Stimulated activated CD8-positive, alpha-beta memory T cell treated with anti-CD3 and anti-CD28 coated beads, Interleukin-15, amount 100 ng/mL, for 24 hours (primary cell): Measurements from ENCODE around the gene RS1.

Experiments
- DNase-seq: peaks from one replicate; pipeline ENCODE4 v3.0.0-alpha.2; 2020; ENCODE audit warnings: low read depth

Gene RS1

DNA sequence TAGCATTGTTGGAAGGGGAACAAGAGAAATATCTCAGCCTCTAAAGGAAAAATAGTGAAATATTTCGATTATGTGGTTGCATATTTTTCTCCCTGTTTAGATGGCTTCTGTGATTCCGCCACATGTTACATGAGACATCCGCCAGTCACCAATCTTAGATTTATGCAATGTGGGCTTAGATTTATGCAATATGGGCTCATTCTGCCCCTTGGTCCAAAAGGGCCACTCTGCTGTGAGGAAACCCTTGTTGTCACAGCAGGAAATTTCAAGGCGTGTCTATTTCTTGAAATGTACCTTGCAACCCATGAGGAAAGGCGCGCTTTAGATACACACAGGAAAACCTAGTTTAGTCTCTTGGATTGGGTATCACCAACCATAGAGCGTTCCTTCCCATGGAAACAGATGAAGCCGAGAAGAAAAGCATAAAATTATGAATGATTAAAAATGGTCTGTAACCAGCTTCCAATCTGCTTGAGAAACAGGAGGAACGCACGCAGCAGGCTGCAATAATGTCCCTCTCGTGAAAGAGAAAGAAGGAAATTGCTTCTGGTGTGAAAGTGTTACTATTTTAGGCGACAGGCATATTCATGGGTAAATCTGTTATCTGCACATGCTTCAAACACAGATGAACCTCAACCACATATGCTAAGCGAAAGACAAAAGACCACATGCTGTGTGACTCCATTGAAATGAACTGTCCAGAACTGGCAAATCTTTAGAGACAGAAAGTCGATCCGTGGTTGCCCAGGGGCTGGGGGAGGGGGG, 3.7 kb downstream of the RS1 start:
- no peak for DNase-seq

DNA sequence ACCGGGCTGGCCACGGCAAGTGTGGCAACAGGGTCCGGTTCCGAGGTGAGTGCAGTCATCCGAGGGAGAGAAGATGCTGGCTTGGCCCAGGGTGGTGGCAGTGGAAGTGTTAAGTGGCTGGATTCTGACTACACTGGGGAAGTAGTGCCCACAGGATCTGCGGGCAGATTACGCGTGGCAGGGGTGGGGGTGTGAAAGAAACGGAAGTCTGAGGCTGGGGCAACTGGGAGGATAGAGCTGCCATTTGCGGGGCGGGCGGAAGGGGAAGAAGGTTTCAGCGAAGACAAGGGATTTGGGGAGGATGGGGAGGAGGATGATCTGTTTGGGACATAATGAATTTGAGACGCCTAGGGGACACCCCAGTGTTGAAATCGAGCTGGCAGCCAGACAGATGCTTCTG, 5.3 kb downstream of the RS1 start:
- DNase-seq: no peak

DNA sequence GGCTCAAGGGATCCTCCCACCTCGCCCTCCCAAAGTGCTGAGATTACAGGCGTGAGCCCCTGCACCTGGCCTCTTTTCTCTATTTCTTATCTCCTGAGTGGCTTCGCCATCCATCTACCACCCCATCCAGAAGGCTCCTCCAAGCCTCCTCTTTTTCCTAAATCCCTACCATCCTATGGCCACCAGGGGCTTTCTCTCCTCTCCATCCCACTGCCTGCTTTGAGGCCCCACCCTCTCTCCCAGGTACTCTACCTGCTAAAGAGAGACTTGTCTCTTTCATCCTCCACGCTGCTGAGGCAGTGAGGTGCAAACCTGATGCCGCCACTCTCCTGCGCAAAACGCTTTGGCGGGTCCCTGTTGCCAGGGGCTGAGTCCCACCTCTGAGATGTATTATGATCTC, 7.0 kb downstream of the RS1 start:
- DNase-seq: no peak

DNA sequence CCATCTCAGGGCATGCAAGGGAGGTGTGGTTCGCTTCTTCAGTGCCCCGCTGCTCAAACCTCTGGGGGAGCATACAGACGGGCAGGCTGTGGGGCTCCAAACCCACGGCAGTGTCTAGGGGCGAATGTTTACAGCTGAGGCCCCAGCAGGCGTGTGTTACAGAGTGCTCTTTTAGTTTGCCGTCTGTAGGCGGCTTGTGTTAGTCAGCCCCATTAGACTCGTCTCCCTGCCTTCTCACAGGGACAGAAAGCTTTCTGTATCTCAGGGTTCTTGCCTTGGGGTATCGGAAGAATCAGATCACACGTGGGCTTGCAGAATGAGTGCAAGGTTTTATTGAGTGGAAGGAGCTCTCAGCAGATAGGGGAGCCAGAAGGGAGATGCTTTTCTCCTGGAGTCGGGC, 10.6 kb downstream of the RS1 start:
- DNase-seq: no peak

DNA sequence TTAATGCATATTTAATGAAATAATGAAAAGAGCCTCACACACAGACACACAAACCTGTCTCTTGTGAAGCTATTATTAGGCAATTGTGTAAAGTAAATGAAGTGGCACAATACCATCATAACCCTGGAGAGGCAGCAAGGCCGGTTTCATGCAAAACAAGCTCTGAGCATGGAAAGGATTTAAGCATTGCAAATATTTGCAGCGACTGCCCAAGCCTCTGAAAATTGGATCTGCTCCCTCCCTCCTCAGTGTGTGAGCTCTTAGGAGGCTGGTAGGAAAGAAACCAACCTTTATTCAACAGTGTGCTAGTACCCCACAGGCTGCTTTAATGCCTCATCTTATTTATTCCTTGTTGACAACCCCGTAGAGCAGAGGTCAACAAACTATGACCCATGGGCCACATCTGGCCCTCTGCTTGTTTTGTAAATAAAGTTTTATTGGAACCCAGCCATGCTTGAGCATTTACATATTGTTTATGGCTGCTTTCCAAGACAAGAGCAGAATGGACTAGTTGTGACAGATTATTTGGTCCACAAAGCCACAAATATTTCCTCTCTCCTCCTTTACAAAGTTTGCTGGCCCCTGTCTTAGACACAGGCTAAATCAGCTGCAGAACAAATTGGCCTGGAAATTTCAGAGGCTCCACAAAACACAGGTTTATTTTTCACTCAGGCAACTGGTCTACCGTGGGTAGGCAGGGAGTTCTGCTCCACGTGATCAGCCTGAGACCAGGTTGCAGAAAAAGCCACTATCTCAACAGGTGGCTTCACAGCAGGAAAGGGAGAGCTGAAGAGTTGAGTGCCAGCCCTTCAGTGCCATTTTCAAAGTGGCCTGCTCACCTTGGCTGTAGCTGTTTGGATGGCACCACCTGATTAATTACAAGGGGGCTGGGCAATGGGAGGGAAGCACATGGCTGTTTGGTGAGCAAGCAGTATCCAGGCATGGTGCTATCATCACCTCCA, 16.8 kb downstream of the RS1 start:
- no peak for DNase-seq

DNA sequence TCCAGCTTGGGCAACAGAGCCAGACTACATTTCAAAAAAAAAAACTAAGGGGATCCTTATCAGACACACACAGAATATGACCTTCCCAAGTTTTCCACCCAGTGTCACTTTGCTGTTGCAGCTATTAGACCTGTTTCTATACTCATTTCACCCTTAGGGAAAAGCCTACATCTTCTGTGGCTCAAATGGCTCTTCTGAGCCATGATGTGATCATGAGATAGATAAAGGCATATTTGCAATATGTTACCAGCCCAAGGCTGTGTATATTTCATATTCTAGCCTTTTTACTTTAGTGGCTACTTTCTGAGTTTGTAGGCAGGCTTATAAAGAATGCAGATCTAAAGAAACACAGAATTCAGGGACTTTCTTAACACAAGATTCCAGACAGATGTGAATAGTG, 19.3 kb downstream of the RS1 start:
- DNase-seq: no peak

DNA sequence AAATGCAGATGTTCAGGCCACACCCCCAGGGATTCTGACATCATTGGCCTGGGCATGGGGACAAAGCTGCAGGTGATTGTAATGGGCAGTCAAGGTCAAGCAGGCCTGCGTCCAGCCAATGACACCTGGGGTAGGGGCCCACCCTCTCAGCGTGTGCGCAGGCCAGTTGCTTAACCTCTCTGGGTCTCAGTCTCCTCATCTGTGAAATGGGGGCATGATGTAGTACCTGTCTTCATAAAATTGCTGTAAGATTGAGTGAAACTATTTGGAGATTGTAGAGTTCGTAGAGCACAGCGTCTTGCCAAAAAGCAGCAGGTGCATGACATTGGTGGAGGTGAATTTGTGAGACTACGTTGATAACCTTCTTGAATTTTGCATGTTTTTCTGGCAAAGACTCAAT, 21.2 kb downstream of the RS1 start:
- DNase-seq: no peak

DNA sequence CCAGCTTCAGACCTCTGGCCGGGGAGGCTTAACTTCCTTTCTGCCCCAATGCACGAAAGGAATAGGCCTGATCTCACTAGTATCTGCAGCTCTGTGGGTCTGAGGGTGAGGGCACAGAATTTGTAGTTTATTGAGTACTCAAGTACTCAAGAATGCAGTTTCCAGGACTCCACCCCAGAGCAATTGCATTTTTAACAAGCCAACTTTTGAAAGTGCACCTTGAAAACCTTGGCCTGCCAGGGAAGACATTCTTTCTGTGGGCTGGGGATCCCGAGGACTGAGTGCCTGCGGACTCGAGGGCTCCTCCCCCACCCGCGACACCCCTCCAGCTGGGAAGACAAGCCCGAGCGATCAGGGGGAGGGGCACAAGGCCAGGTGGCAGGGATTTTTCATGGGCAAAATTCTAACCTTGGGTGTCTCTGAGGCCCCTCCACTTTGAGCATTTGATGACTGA, 22.4 kb downstream of the RS1 start:
- no peak for DNase-seq

DNA sequence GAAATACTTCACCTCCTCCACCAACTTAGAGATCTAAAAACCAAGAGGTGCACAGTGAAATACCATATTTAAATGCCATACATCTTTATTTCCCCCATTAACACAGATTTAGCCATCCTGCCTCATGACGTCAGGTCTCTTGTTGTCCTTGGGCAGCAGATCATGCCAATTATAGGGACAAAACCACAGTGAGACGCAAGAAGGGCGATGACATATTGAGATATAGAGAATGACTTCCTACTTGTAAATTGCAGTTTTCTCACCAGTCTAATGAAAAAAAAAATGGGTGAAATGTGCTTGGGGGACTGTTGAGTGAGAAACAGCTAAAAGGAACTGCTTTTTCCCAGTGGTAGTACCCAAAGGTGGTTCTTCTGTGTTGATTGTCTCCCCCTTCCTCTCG, 24.3 kb downstream of the RS1 start:
- DNase-seq: no peak

DNA sequence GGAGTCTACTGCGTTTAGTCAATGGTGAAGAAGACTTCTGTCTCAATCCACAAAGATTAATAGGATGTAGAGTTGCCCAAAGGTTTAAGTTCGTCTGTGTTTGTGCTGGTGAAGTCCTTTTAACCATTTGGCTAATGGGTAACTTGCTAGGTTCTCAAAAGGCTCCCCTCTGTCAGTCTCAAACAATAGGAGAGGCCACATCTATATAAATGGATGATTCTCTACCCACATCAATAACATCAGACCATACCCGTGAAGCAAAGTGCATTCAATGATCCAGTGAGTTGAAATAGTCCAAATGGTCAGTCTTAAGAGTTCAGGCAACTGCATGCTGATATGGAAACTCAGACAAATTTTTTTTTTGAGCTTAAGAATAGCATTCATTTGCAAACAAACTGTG, 28.1 kb downstream of the RS1 start:
- no peak for DNase-seq

DNA sequence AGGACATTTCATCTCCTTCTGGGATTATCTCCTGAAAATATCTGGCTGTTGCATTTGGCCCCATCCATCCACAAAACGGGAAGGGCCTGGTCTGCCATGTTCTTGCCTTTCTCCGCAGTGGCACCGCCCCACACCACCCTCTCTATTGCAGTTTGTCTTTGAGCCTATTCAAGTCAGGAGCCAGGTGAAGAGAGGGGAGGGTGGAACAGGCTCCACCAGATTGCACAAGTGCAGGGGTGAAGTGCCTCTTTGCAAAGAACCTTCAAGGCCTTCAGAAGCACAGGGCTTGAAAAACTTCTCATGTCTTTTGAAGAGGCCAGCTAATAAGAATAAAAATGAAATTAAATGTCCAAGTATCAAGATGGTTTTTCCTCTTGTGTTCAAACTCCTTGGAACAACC, 28.7 kb downstream of the RS1 start:
- DNase-seq: no peak

DNA sequence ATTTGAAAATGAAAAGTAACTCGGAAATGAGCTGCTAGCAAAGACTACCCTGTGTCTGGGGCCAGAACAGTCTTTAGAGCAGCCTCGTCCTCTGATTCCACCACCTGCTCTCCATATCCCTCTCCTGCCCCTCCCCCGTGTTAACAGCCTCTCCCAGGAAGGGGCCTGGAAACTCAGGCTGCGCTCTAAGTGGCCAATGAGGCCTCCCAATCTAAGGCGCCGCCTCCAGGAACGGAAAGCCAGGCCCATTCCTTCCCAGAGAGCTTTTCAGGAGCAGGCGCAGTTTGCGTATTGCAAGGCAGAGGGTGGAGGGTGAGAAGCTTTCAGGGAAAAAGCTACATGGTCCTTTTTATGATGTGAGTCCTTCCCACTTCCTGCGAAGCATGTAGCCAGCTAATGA, 31.2 kb downstream of the RS1 start:
- no peak for DNase-seq

DNA sequence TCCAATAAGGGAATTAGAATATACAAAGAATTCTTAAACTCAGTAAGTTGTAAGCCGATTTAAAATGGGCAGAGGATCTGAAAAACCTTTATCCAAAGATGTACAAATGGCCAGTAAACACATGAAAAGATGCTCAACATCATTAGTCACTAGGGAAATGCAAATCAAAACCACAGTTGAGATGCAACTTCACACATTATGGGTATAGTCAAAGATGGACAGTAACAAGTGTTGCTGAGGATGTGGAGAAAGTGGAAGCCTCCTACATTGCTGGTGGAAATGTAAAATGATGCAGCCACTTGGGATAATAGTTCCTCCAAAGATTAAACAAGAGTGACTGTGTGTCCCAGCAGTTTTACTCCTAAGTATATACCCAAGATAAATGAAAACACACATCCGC, 32.6 kb downstream of the RS1 start:
- no peak for DNase-seq

DNA sequence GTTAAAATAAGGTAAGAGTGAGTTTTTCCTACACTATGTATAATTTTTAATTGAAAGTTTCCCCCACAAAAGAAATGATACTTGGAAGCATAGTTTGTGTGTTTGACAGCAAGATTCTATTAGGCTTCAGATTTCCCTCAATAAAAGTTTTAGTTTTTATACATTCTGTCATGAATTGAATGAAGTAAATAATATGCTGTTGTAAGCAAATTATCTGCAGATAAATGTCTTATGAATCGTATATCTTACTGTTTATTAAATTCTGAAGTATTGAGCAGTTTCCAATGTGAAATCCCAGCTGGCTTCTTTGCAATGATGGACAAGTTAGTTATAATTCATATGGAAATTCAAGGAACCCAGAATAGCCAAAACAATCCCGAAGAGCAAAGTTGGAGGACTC, 33.5 kb downstream of the RS1 start:
- DNase-seq: no peak

DNA sequence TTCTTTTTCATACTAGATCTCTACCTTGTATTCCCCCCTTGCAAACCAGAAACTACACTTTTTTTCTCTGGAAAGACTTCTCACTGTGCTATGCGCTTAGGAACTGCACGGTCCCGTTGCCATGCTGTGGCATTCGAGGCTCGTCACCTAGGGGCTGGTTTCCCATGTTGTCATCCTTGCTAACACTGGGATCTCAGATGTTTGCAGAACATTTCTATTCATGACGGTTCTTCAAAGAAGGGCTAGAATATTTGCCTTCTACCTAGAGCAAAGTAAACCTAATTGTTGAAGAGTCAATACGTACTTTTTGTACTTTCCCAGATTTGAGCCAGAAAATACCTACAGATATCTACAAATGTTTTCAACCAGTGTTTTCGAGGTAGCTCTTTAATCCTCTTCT, 41.0 kb downstream of the RS1 start:
- DNase-seq: no peak

DNA sequence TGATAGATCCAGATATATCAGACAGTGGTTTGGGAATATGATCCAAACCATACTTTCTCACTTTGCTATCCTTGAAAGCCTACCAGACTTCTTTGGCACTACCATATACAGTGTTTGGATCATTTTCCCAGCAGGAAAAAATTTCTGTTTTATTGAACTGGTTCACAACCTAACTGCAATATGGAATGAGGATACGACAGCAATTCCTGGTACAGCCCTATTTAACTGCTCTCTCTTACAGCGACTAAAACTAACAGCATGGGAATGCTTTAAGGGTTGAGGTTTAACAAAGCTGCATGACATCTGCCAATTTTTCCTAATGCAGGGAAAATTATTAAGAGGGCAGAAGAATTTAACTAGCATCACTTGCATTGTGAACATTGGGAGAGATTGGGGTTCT, 47.3 kb downstream of the RS1 start:
- no peak for DNase-seq

DNA sequence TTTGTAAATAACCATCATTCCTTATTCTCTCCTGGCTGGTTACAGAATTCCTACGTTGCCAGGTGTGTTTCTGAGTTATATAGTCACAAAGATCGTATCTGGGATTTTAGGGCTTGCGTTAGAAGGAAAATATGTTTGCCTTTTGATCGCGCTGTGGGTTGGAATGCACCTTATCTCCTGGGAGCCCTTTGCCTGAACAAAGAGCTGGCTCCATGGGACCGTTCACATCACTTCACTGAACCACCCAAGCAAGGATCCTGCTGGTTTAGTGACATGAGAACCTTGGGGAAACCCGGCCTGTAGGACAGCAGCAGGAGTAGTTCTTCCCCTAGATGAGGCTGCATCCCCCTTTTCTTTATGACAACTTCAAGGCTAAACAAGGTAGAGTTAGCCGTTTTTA, 51.6 kb downstream of the RS1 start:
- no peak for DNase-seq

DNA sequence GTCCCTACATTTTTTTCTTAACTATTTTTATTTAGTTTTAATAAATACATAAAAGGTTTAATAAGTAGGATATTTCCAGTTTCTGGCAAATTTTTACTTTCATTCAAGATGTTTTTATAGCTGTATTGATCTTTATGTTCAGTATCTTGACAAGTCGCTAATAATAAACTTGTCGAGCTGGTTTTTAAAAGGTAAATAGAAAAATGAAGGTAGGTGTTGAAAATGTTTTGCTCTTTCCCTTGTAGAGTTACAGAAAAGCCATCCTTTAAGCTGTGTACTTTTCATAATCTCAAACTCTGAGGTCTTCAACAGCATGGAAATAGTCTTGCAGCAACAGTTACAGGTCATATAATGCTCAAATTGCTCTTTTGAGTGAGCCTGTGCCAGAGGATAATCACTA, 52.6 kb downstream of the RS1 start:
- no peak for DNase-seq

DNA sequence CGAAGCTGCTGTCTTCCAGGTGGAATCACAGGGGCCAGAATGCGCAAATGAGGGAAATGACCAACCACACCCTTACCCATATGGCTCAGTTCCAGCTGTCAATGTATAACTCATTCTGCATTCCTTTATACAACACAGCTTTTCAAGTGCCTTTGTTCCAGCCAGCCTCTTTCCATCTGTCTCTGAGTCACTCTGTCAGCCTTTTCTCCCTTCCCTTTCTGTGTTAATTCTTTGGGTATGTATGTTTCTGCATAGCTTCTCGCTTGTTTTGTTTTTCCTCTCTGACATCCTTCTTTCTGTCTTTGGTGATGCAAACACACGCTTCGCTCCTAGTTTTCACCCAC, 54.5 kb downstream of the RS1 start:
- no peak for DNase-seq

DNA sequence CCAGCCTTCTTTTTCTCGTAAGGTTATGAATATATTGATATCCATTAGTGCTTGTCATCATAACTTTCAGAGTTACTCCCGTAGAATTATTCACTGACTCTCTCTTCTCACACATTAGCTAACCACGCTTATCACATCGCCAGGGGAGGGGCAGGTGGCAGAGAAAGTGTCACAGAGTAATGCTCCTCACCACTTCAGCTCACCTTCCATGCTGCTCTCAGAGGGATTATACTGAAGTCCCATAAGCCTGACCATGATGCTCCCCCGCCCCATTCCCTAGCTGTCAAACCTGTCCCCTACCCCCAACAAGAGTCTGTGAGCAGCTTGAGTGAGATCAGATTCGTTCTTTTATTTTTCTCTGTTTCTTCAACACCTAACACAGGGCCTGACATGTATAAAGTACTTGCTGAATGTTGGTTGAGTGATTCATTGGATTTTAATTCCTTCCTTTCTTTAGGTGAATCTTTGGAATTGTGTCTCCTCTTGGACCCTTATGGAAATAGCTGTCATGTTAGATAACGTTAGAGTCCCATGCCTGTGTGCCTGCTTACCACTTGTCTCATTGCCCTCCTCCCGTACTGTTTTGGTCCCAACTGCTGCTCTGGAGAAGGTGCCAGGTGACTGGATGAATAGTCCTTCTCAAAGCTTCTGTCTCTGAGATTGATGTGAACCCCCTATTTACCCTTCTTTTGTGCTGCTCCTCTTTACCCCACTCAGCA, 55.1 kb downstream of the RS1 start:
- DNase-seq: no peak

DNA sequence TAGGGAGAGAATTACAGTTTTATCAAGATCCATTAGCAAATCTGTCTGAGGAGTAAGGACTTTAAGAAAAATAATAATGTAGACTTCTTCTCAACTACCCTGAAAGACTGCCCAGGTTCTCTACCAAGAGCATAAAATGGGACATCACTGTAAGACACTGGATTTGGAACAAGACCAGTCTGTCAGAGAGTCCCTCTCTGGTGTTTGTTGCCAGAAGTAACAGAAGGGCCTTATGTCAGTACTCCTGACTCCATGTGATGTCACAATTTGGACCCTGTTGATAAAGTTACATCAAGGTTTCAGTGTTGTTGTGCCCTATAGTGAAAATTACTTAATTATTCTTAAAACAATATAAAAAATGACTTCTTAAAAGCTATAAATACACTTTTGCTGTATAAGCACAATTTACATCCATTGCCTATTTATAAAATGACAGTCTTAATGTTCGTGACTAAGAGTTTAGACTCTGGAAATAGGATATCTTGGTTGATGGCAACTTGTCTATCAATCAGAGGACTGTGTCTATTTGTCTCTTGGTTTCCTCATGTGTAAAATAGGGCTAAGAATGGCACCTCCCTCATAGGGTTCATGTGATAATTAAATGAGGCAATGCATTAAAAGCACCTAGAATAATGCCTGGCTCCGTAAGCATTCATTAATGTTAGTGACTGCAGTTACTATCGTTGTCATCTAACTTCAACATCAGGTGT, 57.8 kb downstream of the RS1 start:
- no peak for DNase-seq

DNA sequence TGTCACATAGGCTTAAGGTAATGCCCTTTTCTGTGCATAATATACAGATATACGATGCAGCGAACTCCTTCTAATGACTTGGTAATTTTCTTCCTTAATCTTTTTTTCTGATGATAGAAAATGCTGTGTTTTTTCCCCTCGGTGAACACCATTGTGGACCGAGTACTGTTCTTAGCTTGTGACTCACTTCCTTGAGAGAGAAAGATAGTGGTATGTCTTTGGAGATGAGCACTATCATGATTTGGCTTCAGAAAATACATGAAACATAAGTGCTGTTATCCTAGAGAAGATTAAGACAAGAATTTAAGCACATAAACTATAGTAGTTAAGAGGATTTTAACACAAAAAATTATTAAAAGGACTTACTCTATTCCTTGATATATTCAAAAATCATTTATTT, 63.9 kb downstream of the RS1 start:
- no peak for DNase-seq
